Naive thymus-derived CD4-positive, alpha-beta T cell (primary cell): ENCODE data around the gene HOXB3. TPM values are rescaled to one million over a fixed set of nuclear protein-coding genes. Genes with fewer than 3 reads are reported as not detected.

Experiments
- ATAC-seq: fragments of 150-1000 bp; cut with Tn5 transposase; 2 replicates; pipeline ENCODE4 v1.10.0; 2021; ENCODE audit warnings: mild to moderate bottlenecking, moderate library complexity
- CTCF ChIA-PET: fragments of 350-600 bp; sonication (Branson Sonifier 250); formaldehyde crosslinking; loops from one replicate; lab custom pipeline; 2021; ENCODE audit warnings: antibody characterized with exemption; lab: Charles Lee
- POLR2A ChIA-PET: fragments of 350-600 bp; sonication (Branson Sonifier 250); formaldehyde crosslinking; loops from one replicate; lab custom pipeline; 2021; ENCODE audit warnings: antibody characterized with exemption, inconsistent platforms; lab: Charles Lee
- DNase-seq, 9 donors: peaks; one replicate each; pipeline versions ENCODE4 v3.0.0 to v3.0.0-alpha.2; 2020 to 2022; ENCODE audit warnings: mixed read lengths in 1 of 9
- H3K27ac ChIP-seq: one replicate; pipeline ENCODE4 v1.7.0; 2013; ENCODE audit warnings: mild to moderate bottlenecking, low read depth, low read length, moderate library complexity
- H3K27me3 ChIP-seq, 2 donors: one replicate each; pipeline ENCODE4 v1.7.0; 2013; ENCODE audit warnings: low read length in 2 of 2, mild to moderate bottlenecking in 2 of 2, moderate library complexity in 2 of 2; ENCODE audit not compliant: control insufficient read depth in 2 of 2, insufficient read depth in 2 of 2
- H3K36me3 ChIP-seq, 3 experiments: 1 replicate in 2 of 3; 2 replicates in 1 of 3; pipeline ENCODE4 v1.7.0; 2013; ENCODE audit warnings: low read length in 3 of 3, mild to moderate bottlenecking in 3 of 3, moderate library complexity in 1 of 3; ENCODE audit not compliant: insufficient read depth in 3 of 3, control insufficient read depth in 2 of 3
- H3K4me1 ChIP-seq, 2 donors: one replicate each; pipeline ENCODE4 v1.7.0; 2013; ENCODE audit warnings: low read length in 2 of 2, mild to moderate bottlenecking in 2 of 2, moderate library complexity in 1 of 2; ENCODE audit not compliant: control insufficient read depth in 2 of 2, insufficient read depth in 2 of 2
- H3K4me3 ChIP-seq: 2 replicates; pipeline ENCODE4 v1.7.0; 2013; ENCODE audit warnings: mild to moderate bottlenecking, low read length
- H3K9me3 ChIP-seq, 3 experiments: 1 replicate in 2 of 3; 2 replicates in 1 of 3; pipeline ENCODE4 v1.7.0; 2013; ENCODE audit warnings: low read length in 3 of 3; ENCODE audit not compliant: control insufficient read depth in 2 of 3
- H3K27ac Mint-ChIP-seq, 9 donors: one replicate each; pipeline ENCODE4 v1.8.0; 2020 to 2022; ENCODE audit warnings: mixed read lengths in 9 of 9, mild to moderate bottlenecking in 8 of 9, moderate library complexity in 5 of 9, inconsistent platforms in 2 of 9
- H3K27me3 Mint-ChIP-seq, 5 donors: one replicate each; pipeline ENCODE4 v1.8.0; 2021 to 2022; ENCODE audit warnings: mixed read lengths in 5 of 5, mild to moderate bottlenecking in 1 of 5
- H3K36me3 Mint-ChIP-seq, 5 donors: one replicate each; pipeline ENCODE4 v1.8.0; 2020 to 2022; ENCODE audit warnings: mixed read lengths in 5 of 5, mild to moderate bottlenecking in 3 of 5, inconsistent platforms in 1 of 5
- H3K4me1 Mint-ChIP-seq, 7 donors: one replicate each; pipeline ENCODE4 v1.8.0; 2020 to 2022; ENCODE audit warnings: mixed read lengths in 7 of 7, mild to moderate bottlenecking in 3 of 7, inconsistent platforms in 1 of 7
- H3K4me3 Mint-ChIP-seq, 10 donors: one replicate each; pipeline ENCODE4 v1.8.0; 2020 to 2022; ENCODE audit warnings: mild to moderate bottlenecking in 10 of 10, mixed read lengths in 10 of 10, moderate library complexity in 6 of 10, inconsistent platforms in 2 of 10
- H3K9me3 Mint-ChIP-seq, 11 donors: one replicate each; pipeline ENCODE4 v1.8.0; 2020 to 2022; ENCODE audit warnings: mixed read lengths in 11 of 11, mild to moderate bottlenecking in 4 of 11, inconsistent platforms in 1 of 11, moderate library complexity in 1 of 11
- intact Hi-C, 2 donors: fragments of 100-400 bp; cut with micrococcal nuclease; formaldehyde crosslinking; loops; one replicate each; pipeline ENCODE4 v1.15.1; 2023
- polyA plus RNA-seq, 2 donors: library from polyadenylated mRNA; unstranded; fragments of 300-500 nt; fragmentation: Illumina TruSeq; gene quantifications; one replicate each; pipeline ENCODE4 v1.2.3, GENCODE V29; 2021
- total RNA-seq, 6 experiments: library from RNA in 5 of 6; stranded (reverse) in 5 of 6; gene quantifications; 1 replicate in 5 of 6; 2 replicates in 1 of 6; pipeline ENCODE4 v1.2.3 and lab custom pipeline; 2021 to 2026

HOXB3 gene
- total and polyA plus RNA-seq, 7 experiments from 2014 or later = 0.11 to 14.6 (median 5.8) TPM; not detected in 1

GRCh38 chr17:48609759-48610281 is 19.8 kb upstream of the HOXB3 start:
- peaks cover 25 to 42% of the 10 kb centered on the region in 2 donors for H3K4me1 ChIP-seq

DNA sequence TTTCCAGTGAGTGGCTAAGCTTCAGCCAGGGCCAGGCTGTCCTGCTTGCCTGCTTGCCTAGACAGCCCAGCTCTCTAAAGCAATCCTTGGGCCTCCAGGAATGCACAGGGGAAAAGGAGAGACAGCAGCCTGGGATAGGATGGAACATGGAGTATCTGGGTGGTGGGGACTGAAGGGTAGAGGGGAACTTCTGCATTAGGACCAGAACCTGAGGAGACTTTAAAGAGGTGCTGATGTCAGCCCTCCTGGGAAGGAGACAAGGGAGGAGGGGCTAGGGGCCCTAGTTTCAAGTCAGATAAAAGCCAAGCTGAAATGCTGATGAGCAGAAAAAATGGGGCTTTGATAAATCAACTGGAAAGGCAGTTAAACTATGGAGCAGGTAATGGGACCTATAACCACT is 19.0 kb upstream of the HOXB3 start:
- CTCF ChIA-PET = interaction anchor here (0.9 to 1.7 kb wide), 2 partner anchors 8 to 9 kb away, joined by 4 to 7 read pairs; no protein-coding TSS in a partner anchor
- H3K27ac Mint-ChIP-seq = no peak overlapping the region
- no peak overlapping the region for H3K27ac ChIP-seq

More at GRCh38 chr17:48609759-48610281, 19.8 kb upstream of the HOXB3 start:
- H3K9me3 Mint-ChIP-seq = peaks cover 0 to 1% (median 0%) of the 10 kb centered on the region in 11 donors
- CTCF ChIA-PET = interaction anchor here (0.9 to 1.7 kb wide), 2 partner anchors 9 kb away, joined by 4 to 7 read pairs; no protein-coding TSS in a partner anchor
- peaks cover 0 to 1% (median 0%) of the 10 kb centered on the region in 5 donors for H3K36me3 Mint-ChIP-seq
- POLR2A ChIA-PET = no interaction called here
- peak overlapping the region; percentile 81 for H3K4me3 ChIP-seq
- no peak overlapping the region for H3K27ac Mint-ChIP-seq
- intact Hi-C loops = loop anchor here (5.0 to 10.0 kb wide), 5 partner anchors 117 to 1355 kb away; partner anchors contain the start of genes DLX4 (in 1 of the 2), HOXB13 (in 1 of the 2), IGF2BP1 (in 1 of the 2) and PNPO (in 1 of the 2)
- no peaks in the 10 kb centered on the region for H3K36me3 ChIP-seq
- H3K4me1 Mint-ChIP-seq = peaks cover 31 to 42% (median 39%) of the 10 kb centered on the region in 7 donors
- peak overlapping the region; percentile 74 to 97 (median 90) for H3K4me3 Mint-ChIP-seq
- peaks cover 71 to 83% (median 75%) of the 10 kb centered on the region in 5 donors for H3K27me3 Mint-ChIP-seq
- no peaks in the 10 kb centered on the region for H3K9me3 ChIP-seq
- no peak for DNase-seq
- ATAC-seq = no peak
- H3K27me3 ChIP-seq = peaks cover 3 to 44% of the 10 kb centered on the region in 2 donors
- H3K27ac ChIP-seq = no peak overlapping the region

DNA sequence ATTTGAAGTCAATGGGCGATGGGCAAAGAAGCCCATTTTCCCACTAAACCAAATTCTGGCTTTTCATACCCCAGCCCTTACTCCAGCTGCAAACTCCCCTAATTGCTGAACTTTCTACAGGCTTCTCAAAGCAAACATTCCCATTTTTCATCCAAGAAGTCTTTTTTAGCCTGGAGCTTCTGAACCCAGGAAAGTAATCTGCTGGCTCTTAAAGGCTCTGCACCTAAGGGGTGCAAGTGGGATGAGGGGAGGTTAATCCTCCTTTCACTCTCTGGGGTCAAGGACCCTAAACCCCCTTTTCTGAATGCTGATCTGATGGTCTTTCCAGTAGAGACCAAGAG is 18.4 kb upstream of the HOXB3 start:
- no peak overlapping the region for H3K4me3 ChIP-seq
- Mint-ChIP-seq H3K4me1 (peaks cover 26 to 36% (median 30%) of the 10 kb centered on the region in 7 donors), H3K4me3 (no peak overlapping the region), H3K9me3 (peaks cover 0 to 3% (median 0%) of the 10 kb centered on the region in 11 donors), H3K27ac (no peak overlapping the region), H3K27me3 (peaks cover 72 to 83% (median 74%) of the 10 kb centered on the region in 5 donors), H3K36me3 (peaks cover 0 to 1% (median 0%) of the 10 kb centered on the region in 5 donors)
- ATAC-seq (no peak), DNase-seq (no peak)
- peaks cover 0 to 36% of the 10 kb centered on the region in 2 donors for H3K27me3 ChIP-seq
- no peaks in the 10 kb centered on the region for H3K36me3 ChIP-seq
- H3K4me1 ChIP-seq = peaks cover 15 to 31% of the 10 kb centered on the region in 2 donors
- no peaks in the 10 kb centered on the region for H3K9me3 ChIP-seq
- ChIA-PET POLR2A (no interaction called here), CTCF (interaction anchor here (0.6 to 0.7 kb wide), 2 partner anchors 296 to 905 kb away, joined by 3 to 4 read pairs; no protein-coding TSS in a partner anchor)
- H3K27ac ChIP-seq = no peak overlapping the region
- intact Hi-C loops = no loop called here

More for the DNA sequence above, 19.0 kb upstream of the HOXB3 start:
- Mint-ChIP-seq H3K4me1 (peaks cover 31 to 39% (median 34%) of the 10 kb centered on the region in 7 donors), H3K9me3 (peaks cover 0 to 3% (median 0%) of the 10 kb centered on the region in 11 donors), H3K4me3 (peak overlapping the region in 9 of 10 donors; percentile 1 to 95 (median 50)), H3K36me3 (peaks cover 0 to 1% (median 0%) of the 10 kb centered on the region in 5 donors), H3K27me3 (peaks cover 72 to 83% (median 76%) of the 10 kb centered on the region in 5 donors)
- H3K27me3 ChIP-seq = peaks cover 0 to 40% of the 10 kb centered on the region in 2 donors
- POLR2A ChIA-PET = interaction anchor here (0.6 kb wide), 1 partner anchor 242 kb away, joined by 4 read pairs; no protein-coding TSS in a partner anchor
- intact Hi-C loops = no loop called here
- no peaks in the 10 kb centered on the region for H3K9me3 ChIP-seq
- H3K4me3 ChIP-seq = no peak overlapping the region
- DNase-seq = no peak
- H3K4me1 ChIP-seq = peaks cover 20 to 37% of the 10 kb centered on the region in 2 donors
- H3K36me3 ChIP-seq = no peaks in the 10 kb centered on the region
- no peak for ATAC-seq

DNA sequence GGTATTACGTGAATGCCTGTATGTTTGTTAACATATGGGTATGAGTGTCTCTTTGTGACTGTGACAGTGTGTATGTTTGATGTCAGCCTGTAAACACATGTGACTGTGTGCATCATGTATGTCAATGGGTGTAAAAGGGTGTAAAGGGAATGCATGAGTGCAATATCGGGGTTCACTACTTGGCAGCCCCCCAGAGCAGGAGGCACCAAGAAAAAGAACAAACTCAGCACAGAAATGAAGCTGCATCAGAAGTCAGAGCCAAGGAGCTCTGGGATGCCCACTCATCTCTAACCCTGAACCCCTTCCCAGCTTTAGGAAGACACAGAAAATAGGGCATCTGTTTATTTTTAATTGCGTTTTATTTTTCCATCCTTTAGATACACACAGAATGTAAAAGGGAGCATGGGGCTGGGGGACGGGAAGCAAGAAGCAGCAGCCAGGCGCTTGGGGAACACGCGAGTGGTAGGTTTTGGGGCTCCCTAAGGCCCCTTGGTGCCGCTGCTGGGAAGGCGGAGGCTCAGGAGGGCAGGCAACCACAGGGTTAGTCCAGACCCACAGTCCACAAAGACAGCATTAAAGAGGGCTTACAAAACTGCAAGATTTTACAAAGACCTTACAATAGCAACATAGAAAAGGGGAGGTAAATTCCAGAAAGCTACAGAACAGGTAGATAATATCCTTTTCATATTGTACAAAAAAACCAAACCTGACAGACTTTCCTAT is 17.0 kb upstream of the HOXB3 start:
- Histone ChIP-seq H3K36me3 (no peaks in the 10 kb centered on the region), H3K27ac (no peak overlapping the region), H3K4me3 (no peak overlapping the region), H3K27me3 (peaks cover 1 to 34% of the 10 kb centered on the region in 2 donors), H3K4me1 (peaks cover 8 to 18% of the 10 kb centered on the region in 2 donors), H3K9me3 (no peaks in the 10 kb centered on the region)
- ATAC-seq (no peak), DNase-seq (no peak)
- Mint-ChIP-seq H3K36me3 (peaks cover 0 to 1% (median 0%) of the 10 kb centered on the region in 5 donors), H3K4me1 (peaks cover 13 to 32% (median 21%) of the 10 kb centered on the region in 7 donors), H3K27ac (no peak overlapping the region), H3K4me3 (no peak overlapping the region), H3K27me3 (peaks cover 72 to 84% (median 73%) of the 10 kb centered on the region in 5 donors), H3K9me3 (peaks cover 0 to 3% (median 0%) of the 10 kb centered on the region in 11 donors)
- ChIA-PET POLR2A (interaction anchor here (1.0 kb wide), 2 partner anchors 9 to 11 kb away, joined by 3 read pairs; no protein-coding TSS in a partner anchor), CTCF (interaction anchor here (0.6 to 1.8 kb wide), 2 partner anchors 12 to 280 kb away, joined by 3 to 7 read pairs; no protein-coding TSS in a partner anchor)
- intact Hi-C loops = no loop called here

DNA sequence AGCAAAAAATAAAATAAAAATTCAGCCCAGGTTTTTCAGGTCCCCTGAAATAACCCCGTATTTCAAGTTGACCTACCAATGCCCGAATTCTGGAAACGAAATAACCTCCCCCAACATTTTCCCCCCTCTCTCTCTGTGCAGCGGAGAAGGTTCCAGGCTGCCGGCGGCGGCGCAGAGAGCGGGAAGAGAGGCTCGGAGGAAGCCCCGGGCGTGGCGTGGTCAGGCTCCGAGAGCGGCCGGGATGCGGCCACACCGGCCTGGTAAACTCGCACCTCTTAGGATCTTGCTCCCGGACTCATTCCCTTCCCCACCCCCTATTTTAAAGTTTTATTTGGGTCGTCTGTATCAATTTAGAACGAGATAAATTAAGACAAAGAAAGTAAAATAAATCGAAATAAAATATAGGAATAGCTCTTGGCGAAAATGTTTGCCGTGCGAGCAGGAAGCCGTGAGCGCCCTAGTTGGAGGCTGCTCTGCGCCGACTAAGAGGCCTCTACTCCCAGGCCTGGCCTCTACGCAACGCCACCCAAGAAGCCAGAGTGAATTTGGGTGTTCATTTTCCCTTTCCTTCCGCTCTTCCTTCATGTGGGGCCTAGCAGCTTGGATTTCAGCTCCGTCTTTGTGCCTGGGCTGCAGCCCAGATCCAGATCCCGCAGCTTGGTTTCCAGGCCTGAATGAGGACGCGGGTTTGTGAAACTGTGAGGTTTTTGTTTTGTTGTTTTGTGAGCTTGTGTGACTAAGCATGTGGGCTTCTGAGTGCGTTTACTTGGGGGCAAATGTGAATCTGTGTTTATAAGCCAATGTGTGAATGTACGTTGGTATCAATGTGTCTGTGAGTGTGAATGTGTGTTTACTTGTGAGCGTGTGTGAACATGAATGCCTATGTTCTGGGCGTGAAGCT is 16.2 kb upstream of the HOXB3 start:
- Histone ChIP-seq H3K4me3 (no peak overlapping the region), H3K9me3 (no peaks in the 10 kb centered on the region), H3K36me3 (no peaks in the 10 kb centered on the region), H3K27ac (no peak overlapping the region), H3K27me3 (peaks cover 9 to 36% of the 10 kb centered on the region in 2 donors), H3K4me1 (peaks cover 3 to 12% of the 10 kb centered on the region in 2 donors)
- intact Hi-C loops = no loop called here
- H3K27ac Mint-ChIP-seq = no peak overlapping the region
- CTCF ChIA-PET = interaction anchor here (1.8 kb wide), 1 partner anchor 12 kb away, joined by 7 read pairs; no protein-coding TSS in a partner anchor
- peaks cover 7 to 29% (median 15%) of the 10 kb centered on the region in 7 donors for H3K4me1 Mint-ChIP-seq
- peaks cover 74 to 86% (median 75%) of the 10 kb centered on the region in 5 donors for H3K27me3 Mint-ChIP-seq
- no peaks in the 10 kb centered on the region for H3K36me3 Mint-ChIP-seq
- DNase-seq (no peak), ATAC-seq (no peak)
- H3K9me3 Mint-ChIP-seq = peaks cover 0 to 1% (median 0%) of the 10 kb centered on the region in 11 donors
- H3K4me3 Mint-ChIP-seq = no peak overlapping the region
- POLR2A ChIA-PET = interaction anchor here (0.6 kb wide), 1 partner anchor 310 kb away, joined by 3 read pairs; no protein-coding TSS in a partner anchor
